IPS DF 6.9 (cell line): ENCODE data around the gene FRMD4A.
A peak's percentile ranks its signal among the peaks of the same experiment; 100 is the strongest.

Experiments used
- DNase-seq: peaks from one replicate; pipeline ENCODE4 v3.0.0-alpha.2; 2013; ENCODE audit warnings: low read depth, low spot score
- H3K27ac ChIP-seq: one replicate; pipeline ENCODE4 v1.5.1; 2013; ENCODE audit warnings: low read length, control low read depth
- H3K27me3 ChIP-seq: 2 replicates; pipeline ENCODE4 v1.6.1; 2013; ENCODE audit warnings: mild to moderate bottlenecking, low read length; ENCODE audit not compliant: control insufficient read depth, insufficient read depth
- H3K36me3 ChIP-seq: 2 replicates; pipeline ENCODE4 v1.6.1; 2013; ENCODE audit warnings: low read length; ENCODE audit not compliant: control insufficient read depth, insufficient read depth
- H3K4me1 ChIP-seq: 2 replicates; pipeline ENCODE4 v1.6.1; 2013; ENCODE audit warnings: low read length; ENCODE audit not compliant: control insufficient read depth, insufficient read depth
- H3K4me3 ChIP-seq: 2 replicates; pipeline ENCODE4 v1.5.1; 2013; ENCODE audit warnings: mild to moderate bottlenecking, low read length
- H3K9me3 ChIP-seq: 2 replicates; pipeline ENCODE4 v1.6.1; 2013; ENCODE audit warnings: low read length, inconsistent platforms; ENCODE audit not compliant: control insufficient read depth, insufficient read depth
- WGBS: extraction: QIAGEN DNeasy Blood & Tissue Kit; methylation state at CpG from one replicate; pipeline ENCODE4 v1.1.7; 2013; ENCODE audit warnings: mixed read lengths, missing lambda C conversion rate; ENCODE audit not compliant: insufficient read length, insufficient coverage; 5-methylcytosine and 5-hydroxymethylcytosine counted together

The FRMD4A gene

DNA sequence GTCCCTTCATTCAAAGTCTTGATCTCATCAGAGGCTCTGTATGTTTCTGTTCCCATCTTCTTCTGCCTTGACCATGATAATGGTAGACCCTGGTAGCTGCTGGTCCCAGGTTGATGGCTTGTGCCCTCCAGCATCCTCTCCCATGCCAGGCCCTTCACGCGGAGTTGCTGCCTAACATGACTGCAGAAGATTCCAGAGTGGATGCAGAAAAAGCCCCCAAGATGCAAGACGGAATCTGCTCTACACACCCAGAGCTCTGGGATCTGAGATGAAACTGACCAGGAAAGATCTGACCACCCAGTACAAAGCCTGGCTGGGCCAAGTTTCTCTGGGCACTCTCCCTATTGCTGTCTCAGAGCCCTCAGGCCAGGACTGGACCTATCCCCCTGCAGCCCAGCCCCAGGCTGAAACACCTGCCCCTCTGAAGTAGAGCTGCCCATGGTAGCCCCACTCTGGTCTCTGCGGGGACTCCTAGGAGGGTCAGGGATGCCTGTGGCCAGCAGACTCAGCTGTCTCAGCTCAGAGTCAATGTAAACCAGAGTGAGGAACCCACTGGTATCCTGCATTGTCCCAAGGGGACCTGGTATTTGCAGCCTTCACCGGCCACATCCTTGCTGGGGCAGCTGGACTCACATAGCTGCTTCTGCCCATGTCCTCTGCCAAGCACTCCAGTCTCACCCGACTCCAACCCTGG is 9.5 kb upstream of the FRMD4A start:
- no peak for DNase-seq
- Histone ChIP-seq H3K27ac (no peak overlapping the region), H3K4me1 (no peaks in the 10 kb centered on the region), H3K4me3 (no peak overlapping the region), H3K9me3 (no peaks in the 10 kb centered on the region), H3K36me3 (no peaks in the 10 kb centered on the region), H3K27me3 (no peaks in the 10 kb centered on the region)
- no CpG with 5 or more reads among the region's 6 CpGs for WGBS

DNA sequence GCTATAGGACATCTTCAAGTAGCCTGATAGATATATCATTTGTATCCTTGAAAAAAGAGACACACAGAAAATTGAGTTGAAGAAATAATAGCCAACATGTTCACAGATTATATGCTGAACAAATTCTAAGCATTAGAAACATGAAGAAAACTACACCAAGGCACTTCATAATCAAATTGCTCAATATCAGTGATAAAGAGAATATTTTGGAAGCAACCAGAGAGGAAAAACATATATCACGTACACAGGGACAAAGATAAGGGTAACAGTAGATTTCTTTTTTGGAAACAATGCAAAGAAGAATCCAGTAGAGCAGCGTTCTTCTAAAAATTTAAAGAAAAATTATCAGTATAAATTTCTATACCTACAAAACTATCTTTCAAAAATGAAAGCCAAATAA is 6.0 kb upstream of the FRMD4A start:
- H3K4me3 ChIP-seq = no peak overlapping the region
- no peaks in the 10 kb centered on the region for H3K27me3 ChIP-seq
- DNase-seq = no peak
- H3K9me3 ChIP-seq = no peaks in the 10 kb centered on the region
- H3K27ac ChIP-seq = no peak overlapping the region
- WGBS = no CpG with 5 or more reads among the region's 2 CpGs
- no peaks in the 10 kb centered on the region for H3K36me3 ChIP-seq
- peaks cover 2% of the 10 kb centered on the region; the same call in 1 of the 2 replicates for H3K4me1 ChIP-seq

DNA sequence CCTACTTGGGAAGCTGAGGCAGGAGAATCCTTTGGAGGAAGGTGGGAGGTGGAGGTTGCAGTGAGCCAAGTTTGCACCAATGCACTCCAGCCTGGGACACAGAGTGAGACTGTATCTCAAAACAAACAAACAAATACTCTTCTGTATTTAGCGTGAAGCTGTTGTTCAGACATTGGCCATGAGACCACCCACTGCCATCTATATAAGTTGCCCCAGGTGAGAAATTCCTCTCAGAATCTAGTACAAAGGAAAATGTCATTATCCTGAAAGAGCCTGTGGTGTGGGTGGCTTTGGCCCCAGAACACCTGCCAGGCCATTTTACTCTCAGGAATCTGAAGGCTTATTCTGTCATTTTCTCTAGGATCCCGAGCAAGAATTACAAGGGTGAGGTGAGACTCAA is 4.0 kb upstream of the FRMD4A start:
- DNase-seq = no peak
- H3K36me3 ChIP-seq = no peaks in the 10 kb centered on the region
- H3K27me3 ChIP-seq = no peaks in the 10 kb centered on the region
- no peak overlapping the region for H3K27ac ChIP-seq
- H3K4me1 ChIP-seq = peaks cover 2% of the 10 kb centered on the region; the same call in 1 of the 2 replicates
- no peaks in the 10 kb centered on the region for H3K9me3 ChIP-seq
- no CpG with 5 or more reads among the region's 2 CpGs for WGBS
- no peak overlapping the region for H3K4me3 ChIP-seq

DNA sequence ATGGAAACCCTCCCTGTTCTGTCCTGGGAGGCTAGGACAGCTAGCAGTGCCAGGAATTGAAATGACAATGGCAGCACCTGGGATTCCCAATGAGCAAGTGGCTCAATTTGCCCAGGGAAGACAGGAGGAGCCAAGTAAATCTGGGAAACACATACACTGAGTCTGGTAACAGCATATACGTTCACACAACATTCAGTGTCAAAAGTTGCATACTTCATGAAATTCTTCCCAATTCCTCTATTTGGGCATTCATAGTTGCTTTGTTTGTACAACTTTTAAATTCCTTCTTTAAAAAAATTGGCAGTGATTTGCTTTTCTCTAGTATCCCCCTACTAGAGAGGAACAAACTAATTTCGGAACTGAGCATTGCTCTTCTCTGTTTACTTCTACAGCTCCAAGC is 2.9 kb upstream of the FRMD4A start:
- WGBS = no CpG with 5 or more reads among the region's 2 CpGs
- Histone ChIP-seq H3K4me1 (peaks cover 7% of the 10 kb centered on the region; the same call in 1 of the 2 replicates), H3K27me3 (no peaks in the 10 kb centered on the region), H3K4me3 (no peak overlapping the region), H3K36me3 (no peaks in the 10 kb centered on the region), H3K9me3 (no peaks in the 10 kb centered on the region), H3K27ac (no peak overlapping the region)
- DNase-seq = no peak

DNA sequence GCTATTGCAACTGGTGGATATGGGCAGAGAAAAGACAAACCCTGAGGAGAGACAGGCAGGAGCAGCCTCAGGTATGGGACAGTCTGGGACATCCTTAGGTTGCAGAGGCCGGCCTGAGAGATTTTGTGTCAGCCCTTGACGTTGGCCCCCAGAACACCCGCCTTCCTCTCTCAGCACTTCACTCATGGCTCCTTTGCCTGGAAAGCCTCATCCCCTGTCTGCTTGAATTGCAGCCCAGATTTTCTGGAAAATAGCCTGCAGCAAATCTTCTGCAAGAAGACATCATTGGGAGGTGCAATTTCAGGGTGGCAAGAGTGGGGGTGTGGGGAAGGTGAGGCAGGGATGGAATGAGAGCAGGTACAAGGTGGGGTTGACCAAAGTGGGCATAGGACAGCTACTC is 2.2 kb upstream of the FRMD4A start:
- no CpG with 5 or more reads among the region's 3 CpGs for WGBS
- H3K27me3 ChIP-seq = no peaks in the 10 kb centered on the region

DNA sequence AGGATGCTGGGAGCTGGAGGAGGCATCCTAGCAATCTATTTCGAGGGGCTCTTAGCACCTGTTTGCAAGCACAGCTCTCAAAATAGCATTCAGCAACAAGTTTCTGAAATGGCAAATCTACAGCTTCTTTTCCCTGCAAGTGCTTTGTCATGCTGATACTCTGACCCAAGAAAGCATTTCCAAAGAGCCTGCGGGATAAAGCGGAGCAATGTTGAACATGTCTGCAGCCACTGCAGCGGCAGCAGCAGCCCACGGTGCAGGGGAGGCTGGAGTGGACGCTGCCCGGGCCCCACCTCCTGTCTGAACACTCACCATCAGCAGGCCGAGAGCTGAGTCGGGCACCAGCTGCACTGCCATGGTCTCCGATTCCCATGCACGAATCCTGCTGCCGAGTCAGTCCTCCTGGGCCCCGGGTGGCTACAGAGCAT is 964 bp downstream of the FRMD4A start:
- WGBS = no CpG with 5 or more reads among the region's 13 CpGs
- Histone ChIP-seq H3K27ac (no peak overlapping the region), H3K4me1 (peaks cover 7% of the 10 kb centered on the region; the same call in 1 of the 2 replicates), H3K4me3 (no peak overlapping the region), H3K9me3 (no peaks in the 10 kb centered on the region), H3K36me3 (no peaks in the 10 kb centered on the region), H3K27me3 (no peaks in the 10 kb centered on the region)
- DNase-seq = no peak

More for the DNA sequence above, 2.2 kb upstream of the FRMD4A start:
- H3K4me1 ChIP-seq = peaks cover 7% of the 10 kb centered on the region; the same call in 1 of the 2 replicates
- H3K4me3 ChIP-seq = no peak overlapping the region
- no peaks in the 10 kb centered on the region for H3K9me3 ChIP-seq
- H3K27ac ChIP-seq = no peak overlapping the region
- no peaks in the 10 kb centered on the region for H3K36me3 ChIP-seq
- no peak for DNase-seq

DNA sequence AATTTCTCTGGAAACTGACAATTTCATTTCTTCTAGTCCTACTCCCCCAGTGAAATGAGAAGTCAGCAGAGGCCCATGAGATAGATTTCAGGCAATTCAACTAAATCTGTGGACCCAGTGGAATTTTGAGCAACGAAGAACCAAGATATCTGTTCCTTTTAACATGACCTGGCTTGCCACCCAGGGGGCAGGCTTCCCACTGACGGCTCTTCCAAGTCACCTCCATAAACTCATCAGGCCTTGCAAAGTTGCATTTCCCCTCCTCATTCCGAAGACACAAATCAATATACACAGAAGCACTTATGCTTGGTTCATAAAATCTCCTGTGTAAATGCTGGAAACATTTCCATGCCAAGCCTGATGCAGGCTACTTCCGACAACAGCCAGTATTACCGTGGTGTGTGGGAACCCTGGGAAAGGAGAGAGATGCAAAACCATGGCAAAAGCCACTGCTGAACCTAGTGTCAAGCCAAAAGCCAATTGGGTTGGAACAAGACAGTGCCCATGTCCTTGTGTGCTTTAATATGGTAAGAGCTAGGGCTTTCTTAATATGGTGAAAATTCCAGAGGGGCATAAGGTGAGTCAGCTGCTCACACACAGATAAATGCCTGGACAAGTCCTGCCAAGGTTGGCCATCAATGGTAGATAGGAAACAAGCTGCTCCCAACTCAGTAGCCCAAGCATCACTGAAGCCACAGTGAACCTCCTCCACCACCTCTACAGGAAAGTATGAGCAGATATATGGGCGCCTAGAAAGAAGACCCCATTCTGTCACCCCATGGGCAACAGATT is 1.6 kb downstream of the FRMD4A start:
- no CpG with 5 or more reads among the region's 6 CpGs for WGBS
- H3K4me1 ChIP-seq = peaks cover 7% of the 10 kb centered on the region; the same call in 1 of the 2 replicates
- no peak for DNase-seq

DNA sequence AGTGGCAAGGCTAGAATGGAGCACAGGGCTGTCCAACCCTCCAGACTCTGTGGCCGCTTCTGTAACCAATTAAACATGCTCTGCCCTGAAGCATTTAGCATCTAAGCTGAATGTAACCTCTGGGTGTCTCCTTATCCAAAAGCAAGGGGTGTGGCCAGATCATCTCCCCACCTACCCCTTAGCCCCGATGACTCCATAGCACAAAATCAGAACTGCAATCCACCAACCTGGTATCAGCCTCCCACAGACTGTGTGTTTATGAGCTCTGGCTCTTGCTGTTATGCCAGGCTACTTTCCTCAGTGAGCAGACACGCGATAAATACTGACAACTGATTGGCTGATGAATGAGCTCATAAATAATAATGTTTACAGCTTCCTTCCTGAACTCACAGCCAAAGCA is 3.2 kb downstream of the FRMD4A start:
- no peaks in the 10 kb centered on the region for H3K27me3 ChIP-seq
- peaks cover 5% of the 10 kb centered on the region; the same call in 1 of the 2 replicates for H3K4me1 ChIP-seq
- H3K27ac ChIP-seq = no peak overlapping the region
- no peak for DNase-seq
- no peaks in the 10 kb centered on the region for H3K36me3 ChIP-seq
- WGBS = no CpG with 5 or more reads among the region's 4 CpGs
- no peak overlapping the region for H3K4me3 ChIP-seq
- H3K9me3 ChIP-seq = no peaks in the 10 kb centered on the region

More for the DNA sequence above, 1.6 kb downstream of the FRMD4A start:
- H3K36me3 ChIP-seq = no peaks in the 10 kb centered on the region
- H3K27me3 ChIP-seq = no peaks in the 10 kb centered on the region
- no peak overlapping the region for H3K27ac ChIP-seq
- H3K4me3 ChIP-seq = no peak overlapping the region
- H3K9me3 ChIP-seq = no peaks in the 10 kb centered on the region

DNA sequence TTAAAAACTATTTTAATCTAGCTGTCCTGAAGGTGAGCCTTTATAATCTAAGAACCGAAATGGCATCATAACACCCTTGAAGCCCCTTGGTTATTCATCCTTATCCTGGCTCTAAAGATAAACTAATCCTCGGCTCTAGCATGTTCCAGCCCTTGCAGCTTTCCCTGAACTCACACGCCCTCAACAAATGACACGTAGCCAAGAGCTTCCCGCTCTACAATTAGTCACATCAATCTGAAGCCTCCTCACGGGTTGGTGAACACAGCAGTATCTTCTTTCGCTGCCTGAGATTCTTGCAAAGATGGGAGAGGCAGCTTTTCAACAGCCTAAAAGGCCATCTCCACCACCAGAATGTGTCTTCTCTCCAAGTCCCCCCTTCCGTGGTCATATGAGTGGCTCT is 4.1 kb downstream of the FRMD4A start:
- no CpG with 5 or more reads among the region's 8 CpGs for WGBS
- H3K9me3 ChIP-seq = no peaks in the 10 kb centered on the region
- H3K27me3 ChIP-seq = no peaks in the 10 kb centered on the region
- H3K27ac ChIP-seq = no peak overlapping the region
- no peaks in the 10 kb centered on the region for H3K36me3 ChIP-seq
- H3K4me1 ChIP-seq = peaks cover 5% of the 10 kb centered on the region; the same call in 1 of the 2 replicates
- no peak for DNase-seq
- no peak overlapping the region for H3K4me3 ChIP-seq

DNA sequence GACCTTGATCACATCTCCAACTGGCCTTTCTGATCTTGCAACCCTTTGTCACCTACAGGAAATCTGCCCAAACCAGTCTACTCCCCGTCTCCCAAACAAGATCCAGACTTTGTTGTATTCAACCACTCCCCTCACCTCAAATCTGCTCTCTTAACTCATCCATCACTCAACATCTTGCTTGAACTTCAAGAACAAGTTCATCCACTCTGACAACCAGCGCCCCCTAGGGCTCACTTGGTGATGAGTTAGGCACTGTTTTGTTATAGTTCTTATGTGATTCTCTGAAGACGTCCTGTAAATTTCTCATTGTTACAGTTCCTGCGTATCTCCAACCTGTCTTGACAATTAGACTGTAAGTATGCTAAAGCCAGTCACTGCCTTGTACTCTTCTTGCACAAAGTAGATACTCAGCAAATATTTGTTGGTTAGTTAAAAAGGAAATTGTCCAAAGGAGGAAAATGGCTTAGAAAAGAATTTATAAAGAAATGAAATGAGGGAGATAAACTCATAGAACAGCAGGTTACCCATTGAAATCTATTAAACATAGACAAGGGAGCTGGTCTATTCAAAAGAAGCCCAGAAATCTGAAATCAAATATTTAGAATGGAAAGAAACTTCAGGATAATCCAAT is 5.3 kb downstream of the FRMD4A start:
- H3K4me1 ChIP-seq = peaks cover 5% of the 10 kb centered on the region; the same call in 1 of the 2 replicates
- no peak overlapping the region for H3K27ac ChIP-seq
- H3K27me3 ChIP-seq = no peaks in the 10 kb centered on the region
- 100% methylated on average over 1 of the region's 4 CpGs for WGBS
- no peak overlapping the region for H3K4me3 ChIP-seq
- H3K36me3 ChIP-seq = no peaks in the 10 kb centered on the region
- H3K9me3 ChIP-seq = no peaks in the 10 kb centered on the region
- peak; percentile 57 for DNase-seq
